Stimulated activated CD4-positive, alpha-beta T cell treated with anti-CD3 and anti-CD28 coated beads, TNF-alpha, amount 100 ng/mL, for 4 hours (primary cell): ENCODE results near the gene PBX3.
"Not testable (repeated sequence)": the region's sequence is repeated elsewhere in the genome, so short reads cannot be mapped to it uniquely, and the experiment has no call there.

ENCODE experiments used
- DNase-seq, 3 experiments: peaks; one replicate each; pipeline ENCODE4 v3.0.0-alpha.2; 2020; ENCODE audit warnings: low read depth in 3 of 3

Gene PBX3

DNA sequence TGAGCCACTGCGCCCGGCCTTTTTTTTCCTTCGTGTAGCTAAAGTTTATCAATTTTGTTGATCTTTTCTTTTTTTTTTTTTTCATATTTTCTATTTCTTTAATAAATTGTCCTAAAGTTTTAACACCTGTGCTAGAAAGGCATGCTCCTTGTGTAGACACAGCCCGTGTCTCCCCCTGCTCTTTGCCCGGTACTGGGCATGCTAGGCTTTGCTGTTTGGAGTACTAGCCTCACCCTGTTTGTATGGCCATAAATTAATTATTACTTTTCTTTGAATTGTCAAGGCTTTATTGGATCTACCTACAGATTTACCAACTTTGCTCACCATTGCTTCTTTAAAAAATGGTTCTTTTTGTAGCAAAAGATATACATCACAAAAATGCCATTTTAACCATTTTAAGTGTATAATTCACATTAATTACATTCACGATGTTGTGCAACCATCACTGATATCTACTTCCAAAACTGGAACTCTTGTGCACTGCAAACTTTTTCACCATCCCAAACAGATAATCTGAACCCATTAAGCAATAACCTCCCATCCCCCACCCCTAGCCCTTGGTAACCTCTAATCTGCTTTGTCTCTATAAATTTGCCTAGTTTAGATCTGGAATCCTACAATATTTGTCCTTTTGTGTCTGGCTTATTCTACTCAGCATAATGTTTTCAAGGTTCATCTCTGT, 31.5 kb downstream of the PBX3 start:
- not testable (repeated sequence) for DNase-seq

DNA sequence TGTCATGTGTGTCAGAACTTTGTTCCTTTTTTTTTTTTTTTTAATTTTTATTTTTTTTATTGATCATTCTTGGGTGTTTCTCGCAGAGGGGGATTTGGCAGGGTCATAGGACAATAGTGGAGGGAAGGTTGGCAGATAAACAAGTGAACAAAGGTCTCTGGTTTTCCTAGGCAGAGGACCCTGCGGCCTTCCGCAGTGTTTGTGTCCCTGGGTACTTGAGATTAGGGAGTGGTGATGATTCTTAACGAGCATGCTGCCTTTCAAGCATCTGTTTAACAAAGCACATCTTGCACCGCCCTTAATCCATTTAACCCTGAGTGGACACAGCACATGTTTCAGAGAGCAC, 32.0 kb downstream of the PBX3 start:
- not testable (repeated sequence) for DNase-seq

DNA sequence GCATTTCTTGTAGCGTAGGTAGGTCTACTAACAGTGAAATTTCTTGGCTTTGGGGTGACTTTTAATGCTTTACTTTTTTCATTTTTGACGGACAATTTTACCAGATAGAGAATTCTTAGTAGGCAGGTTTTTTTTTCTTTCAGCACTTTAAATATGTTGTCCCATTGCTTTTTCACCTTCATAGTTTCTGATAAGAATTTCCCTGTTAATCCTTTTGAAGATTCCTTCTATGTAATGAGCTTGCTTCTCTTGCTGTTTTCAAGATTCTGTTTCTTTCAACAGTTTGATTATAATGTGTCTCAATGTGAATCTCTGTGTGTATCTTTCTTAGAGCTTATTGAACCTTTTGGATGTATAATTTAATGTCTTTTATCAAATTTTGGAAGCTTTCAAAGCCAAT, 35.5 kb downstream of the PBX3 start:
- DNase-seq: no peak

DNA sequence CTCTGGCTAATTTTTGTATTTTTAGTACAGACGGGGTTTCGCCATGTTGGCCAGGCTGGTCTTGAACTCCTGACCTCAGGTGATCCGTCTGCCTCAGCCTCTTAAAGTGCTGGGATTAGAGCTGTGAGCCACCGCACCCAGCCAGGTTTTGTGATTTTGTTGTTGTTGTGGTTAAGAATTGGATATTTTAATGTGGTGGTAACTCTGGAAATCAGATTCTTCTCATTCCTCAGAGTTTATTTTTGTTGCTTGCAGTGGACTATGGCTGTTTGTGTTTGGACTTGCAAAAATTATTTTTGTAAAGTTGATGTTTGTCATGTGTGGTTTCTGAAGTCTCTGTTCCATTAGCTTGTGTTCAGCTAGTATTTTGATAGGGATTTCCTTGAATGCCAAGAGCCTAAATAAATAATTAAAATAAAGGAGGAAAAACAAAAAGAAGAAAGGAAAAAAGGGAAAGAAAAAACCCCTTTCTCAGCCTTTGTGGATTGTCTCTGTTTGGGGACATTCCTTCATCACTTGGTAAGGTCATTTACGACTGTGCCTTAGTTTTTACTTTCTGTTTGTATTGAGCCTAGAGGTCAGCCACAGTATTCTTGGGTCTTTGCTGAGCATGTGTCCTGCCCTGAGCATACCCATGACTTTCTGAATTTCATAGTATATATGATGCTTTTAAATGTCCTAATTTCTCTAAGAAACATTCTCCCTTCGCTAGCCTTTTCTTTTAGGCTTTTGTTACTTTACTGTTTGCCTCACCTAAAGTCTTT, 37.3 kb downstream of the PBX3 start:
- no peak for DNase-seq

DNA sequence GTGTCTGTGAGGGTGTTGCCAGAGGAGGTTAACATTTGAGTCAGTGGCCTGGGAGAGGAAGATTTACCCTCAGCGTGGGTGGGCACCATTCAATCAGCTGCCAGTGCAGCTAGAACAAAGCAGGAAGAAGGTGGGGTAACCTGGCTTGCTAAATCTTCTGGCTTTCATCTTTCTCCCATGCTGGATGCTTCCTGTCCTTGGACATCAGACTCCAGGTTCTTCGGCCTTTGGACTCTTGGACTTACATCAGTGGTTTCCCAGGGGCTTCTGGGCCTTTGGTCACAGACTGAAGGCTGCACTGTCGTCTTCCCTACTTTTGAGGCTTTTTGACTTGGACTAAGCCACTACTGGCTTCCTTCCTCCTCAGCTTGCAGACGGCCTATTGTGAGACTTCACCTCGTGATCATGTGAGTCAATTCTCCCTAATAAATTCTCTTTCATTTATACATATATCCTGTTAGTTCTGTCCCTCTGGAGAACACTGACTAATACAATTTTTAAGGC, 38.1 kb downstream of the PBX3 start:
- DNase-seq: no peak

DNA sequence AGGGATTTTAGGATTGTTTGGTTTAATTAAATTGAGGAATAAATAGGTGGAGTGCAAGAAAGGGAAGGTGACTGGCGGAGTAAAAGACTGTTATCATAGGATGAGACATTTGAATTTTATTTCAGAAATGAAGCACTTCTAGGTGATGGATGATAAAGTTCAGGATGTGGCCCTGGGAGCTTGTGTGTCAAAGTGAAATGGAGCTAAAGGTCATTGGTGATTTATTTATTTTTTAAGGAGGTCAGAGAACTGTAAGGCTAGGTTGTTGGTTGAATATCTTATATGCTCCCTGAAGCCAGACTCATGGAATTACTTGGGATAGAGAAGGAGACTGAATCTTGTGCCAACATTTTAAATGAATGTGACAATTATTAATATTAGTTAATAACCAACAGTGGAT, 40.5 kb downstream of the PBX3 start:
- no peak for DNase-seq

DNA sequence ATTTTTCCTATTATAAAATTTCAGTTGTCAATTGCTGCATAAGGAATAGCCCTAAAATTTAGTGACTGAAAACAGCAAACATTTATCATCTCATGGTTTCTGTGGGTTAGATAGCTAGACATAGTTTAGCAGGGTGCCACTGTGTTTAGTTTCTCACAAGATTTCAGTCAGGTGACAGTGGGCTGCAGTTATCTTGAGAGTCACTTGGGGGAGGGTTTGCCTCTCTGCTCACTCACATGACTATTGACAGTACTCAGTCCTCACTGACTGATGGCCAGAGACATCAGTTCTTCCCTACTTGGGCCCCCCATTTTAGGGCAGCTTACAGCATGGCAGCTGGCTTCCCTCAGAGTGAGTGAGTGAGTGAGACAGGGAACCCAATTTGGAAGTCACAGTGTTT, 42.0 kb downstream of the PBX3 start:
- no peak for DNase-seq

DNA sequence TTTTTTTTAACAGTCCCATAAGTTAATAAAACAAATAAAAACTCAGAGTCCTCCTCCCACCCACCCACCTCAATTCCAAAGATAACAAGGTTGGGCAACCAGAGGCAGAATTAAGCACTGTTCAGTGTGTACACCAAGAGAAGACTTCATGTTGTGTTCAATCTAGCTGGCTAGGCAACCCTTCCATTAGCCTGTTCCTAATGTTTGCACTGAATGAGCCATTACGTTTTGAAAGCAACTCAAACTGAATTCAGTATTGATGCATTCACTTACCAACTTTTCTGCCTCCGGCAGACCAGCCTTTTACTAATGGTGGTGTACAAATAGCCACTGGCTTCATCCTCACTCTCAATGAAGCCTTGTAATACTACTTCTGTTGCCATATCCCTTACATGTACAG, 47.5 kb downstream of the PBX3 start:
- DNase-seq: no peak

DNA sequence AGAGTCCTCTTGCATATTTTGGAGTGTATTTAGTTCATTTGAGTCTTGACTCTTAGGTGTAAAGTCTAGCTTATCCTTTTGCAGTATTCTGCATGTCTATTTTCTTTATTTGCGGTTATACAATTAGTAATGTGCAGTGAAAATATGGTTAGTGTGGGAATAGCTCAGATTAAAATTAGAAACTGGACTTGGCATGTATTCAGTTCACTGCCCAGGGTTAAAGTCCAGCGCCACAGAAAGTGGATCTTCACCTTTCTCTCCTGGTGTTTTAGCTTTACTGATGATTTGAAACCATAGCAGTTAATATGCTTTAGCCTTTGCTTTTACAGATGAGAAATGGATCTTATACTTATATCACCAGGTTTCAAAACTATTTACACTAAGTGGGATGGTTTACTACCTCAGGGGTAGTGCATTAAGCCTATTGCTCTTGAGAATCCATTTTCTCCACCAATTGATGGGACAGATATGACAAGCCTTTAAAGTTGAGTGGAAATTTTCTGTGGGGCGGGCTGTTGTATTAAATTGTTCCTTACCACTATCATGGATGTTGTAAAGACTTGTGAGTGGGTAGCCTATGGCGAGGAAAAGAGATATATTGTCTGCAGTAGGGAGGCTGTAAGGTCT, 48.9 kb downstream of the PBX3 start:
- no peak for DNase-seq

DNA sequence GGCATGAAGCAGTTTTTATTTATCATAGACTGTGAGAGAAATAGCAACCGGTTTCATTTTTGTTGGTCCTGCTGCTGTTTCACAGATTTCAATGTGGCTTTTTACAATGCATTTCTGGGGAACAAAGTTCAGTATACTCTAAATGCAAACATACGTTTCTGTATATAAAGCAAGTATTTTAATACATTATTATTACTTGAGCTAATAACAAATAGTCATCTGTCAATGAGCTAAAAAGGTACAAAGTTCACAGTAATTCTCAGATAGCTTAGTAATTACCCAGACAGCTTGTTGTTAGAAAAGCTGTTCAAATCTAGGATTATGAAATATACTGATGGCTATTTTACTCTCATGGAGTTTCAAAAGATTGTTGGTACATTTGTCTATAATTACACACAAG, 50.8 kb downstream of the PBX3 start:
- DNase-seq: no peak

DNA sequence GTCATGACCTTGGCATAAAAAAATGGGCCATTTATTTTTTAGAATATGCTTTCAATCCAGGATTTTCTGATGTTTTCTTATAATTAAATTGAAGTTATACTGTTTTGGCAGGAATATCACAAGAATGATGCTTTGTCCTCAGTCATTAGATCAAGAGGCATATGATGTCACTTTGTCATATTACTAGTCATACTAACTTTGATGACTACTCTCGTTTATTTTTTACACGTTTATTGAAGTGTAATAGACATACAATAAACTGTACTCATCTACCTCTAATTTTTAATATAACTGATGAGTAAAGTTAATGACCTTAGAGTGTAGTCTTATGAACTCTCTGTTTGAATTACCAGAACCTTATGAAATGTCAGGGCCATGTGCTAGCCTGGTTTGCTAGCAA, 56.4 kb downstream of the PBX3 start:
- DNase-seq: no peak

DNA sequence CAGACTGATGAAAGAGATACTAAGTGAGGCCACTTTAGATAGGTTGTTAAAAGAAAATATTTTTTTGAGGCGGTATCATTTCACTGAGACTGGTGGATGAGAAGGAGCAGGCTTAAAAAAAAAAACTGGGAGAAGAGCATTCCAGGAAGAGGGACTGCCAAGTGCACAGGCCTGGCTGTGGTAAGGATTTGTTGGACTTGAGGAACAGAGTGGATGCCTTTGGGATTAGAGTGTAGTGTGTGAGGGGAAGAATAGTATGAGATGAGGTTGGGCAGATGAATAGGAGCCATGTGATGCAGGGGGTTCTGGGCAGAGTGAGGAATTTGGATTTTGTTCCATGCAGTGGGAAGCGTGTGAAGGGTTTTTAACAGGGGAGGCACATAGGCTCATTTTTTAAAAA, 57.9 kb downstream of the PBX3 start:
- no peak for DNase-seq

DNA sequence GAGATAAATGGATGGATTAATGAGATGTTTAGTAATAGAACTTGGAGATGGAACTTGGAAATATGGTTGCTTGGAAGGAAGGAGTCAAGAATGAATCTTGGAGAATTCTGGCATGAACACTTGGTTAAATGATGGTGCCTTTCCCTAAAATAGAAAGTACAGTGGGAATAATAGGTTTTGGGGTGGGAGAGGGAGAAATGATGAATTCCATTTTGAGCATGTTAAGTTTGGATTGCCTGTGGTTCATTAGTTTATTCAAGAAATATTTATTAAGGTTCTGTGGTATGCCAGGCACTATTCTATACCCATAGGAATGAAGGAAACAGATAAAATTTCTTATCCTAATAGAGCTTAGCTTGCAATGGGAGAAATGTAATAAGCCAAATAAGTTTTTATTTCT, 58.4 kb downstream of the PBX3 start:
- no peak for DNase-seq

DNA sequence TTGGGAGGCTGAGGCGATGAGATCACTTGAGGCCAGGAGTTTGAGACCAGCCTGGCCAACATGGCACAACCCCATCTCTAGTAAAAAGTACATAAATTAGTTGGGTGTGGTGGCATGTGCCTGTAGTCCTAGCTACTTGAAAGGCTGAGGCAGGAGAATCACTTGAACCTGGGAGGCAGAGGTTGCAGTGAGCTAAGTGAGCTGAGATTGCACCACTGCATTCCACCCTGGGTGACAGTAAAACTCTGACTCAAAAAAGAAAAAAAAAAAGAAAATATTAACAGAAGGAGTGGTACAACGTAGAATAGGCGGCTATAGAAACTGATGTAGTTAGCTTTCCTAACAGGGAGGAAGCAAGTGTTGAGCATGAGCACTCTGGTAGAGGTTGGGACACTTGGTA, 59.9 kb downstream of the PBX3 start:
- no peak for DNase-seq

DNA sequence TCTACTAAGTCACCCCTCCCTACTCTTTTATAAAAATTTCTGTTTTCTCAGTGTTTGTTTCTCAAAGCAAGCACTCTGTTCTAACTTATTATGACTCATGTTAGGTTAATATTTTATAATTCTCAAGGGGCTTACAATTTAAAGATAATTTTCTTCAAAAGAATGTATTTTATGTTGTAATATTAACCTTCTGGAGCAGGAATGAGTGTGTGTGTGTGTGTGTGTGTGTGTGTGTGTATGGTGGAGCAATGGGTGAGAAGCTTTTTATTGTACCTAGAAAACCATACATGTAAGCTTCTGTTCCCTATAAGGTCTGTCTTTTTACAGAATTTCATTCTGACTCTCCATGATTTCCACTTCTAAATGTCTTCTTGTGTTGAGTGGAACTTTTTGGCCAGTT, 63.0 kb downstream of the PBX3 start:
- DNase-seq: no peak

DNA sequence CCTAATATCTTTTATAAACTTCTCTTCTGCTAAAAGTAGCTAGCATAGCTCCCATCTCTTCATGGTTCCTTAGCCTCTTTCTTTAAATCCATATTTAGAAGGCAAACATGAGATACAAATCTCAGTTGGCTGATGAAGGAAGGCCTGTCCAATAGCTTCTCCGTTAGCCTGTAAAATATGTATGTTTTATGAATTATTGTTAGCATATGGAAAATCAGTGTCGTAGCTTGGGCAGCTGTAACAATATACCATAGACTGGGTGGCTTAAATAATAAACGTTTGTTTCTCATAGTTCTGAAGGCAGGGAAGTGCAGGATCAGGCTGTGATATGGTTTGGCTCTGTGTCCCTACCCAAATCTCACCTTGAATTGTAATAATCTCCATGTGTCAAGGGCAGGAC, 63.8 kb downstream of the PBX3 start:
- DNase-seq: no peak

DNA sequence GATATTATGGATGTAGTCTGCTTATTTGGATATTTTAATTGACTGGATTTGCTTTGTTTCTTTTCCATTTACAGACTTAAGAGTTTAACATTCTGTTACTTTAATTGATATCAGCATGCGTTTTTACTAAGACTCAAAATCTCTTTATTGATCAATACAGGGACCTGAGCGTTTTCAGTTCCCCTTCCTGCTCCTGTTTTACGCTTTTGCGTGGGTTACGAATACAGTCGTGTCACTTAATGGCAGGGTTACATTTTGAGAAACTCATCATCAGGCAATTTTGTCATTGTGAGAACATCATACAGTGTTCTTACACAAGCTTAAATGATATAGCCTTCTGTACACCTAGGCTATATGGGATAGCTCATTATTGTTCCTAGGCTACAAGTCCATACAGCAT, 65.2 kb downstream of the PBX3 start:
- no peak for DNase-seq

DNA sequence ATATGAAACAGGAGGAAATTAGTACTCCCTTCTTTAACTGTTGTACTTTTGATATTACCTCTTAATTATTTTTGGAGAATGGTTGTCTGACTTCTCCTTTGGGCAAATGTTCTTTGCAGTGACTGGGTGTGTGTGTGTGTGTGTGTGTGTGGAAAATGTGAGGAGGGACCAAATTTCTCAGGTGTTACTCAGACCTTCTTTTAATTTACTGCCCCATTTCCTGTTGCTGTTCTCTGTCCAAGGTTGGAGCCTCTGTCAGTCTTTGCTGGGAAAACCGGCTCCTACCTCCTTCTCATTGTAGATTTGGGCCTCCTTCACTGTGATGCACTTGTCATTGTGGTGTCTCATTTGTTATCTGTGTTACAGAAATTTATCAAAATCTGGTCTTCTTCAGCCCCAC, 68.4 kb downstream of the PBX3 start:
- no peak for DNase-seq

DNA sequence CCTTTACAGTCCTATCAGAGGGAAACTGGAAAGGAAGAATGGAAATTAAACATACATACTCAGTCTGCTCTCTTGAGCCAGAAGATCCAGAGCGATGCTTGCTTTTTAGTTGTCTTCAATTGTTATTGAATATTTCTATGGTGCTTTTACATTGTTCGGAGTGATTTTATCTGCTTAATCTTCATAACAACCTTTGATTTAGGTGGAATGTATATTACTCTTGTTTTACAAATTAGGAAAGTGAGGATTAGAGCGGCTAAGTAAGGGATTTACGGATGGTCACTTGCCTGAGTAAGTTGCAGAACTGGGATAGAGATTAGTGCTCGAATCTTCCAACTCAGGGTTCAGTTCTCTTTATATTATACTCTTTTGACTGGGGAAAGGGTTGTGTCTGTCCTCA, 69.1 kb downstream of the PBX3 start:
- no peak for DNase-seq

DNA sequence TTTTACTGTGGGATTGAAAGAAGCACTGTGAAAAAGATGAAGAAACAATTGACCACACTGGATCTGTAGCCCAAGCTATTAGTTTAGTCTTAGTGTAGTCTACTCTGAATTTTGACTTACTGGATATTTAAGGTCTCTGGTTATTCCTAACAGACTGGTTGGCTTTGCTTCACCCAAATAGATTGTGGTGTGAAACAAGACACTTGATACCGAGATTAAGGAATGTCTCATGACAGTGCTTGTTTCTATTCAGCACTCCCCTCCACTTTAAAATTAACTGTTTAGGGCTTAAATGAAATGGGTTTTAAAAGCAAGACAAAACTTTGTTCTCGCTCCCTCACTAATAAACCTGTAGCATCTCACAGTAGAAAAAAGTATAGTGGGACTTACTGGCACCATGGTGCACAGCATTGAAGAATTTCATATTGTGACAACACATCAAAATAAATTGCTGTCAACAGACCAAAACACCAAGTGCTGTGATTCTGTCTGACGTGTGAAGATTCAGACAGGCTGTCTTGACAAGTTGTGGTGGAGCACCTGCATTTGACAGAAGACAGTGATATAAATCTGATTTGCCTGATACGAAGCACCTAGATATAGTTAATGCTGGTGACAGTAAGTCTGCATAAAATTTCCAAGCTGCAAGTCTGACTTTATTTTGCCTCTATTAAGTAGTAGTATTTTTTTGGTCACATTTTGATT, 73.1 kb downstream of the PBX3 start:
- DNase-seq: no peak

DNA sequence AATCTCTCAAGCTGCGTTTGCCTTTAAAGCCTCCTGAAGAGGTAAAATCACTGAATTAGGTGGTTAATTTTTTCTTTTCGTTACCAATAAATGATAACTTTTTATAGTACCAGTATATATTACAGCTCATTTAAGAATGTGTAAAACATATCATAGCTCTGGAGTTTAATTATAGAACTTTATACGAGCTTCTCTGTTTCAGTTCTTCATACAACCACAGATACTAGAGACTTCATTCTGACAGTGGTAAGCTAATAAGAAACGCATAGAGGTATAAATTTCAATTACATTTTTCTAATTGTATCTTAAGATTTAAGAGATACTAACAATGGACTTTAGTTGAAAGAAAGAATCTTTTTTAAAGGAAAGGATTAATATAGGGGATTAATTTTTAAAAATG, 73.9 kb downstream of the PBX3 start:
- DNase-seq: no peak

DNA sequence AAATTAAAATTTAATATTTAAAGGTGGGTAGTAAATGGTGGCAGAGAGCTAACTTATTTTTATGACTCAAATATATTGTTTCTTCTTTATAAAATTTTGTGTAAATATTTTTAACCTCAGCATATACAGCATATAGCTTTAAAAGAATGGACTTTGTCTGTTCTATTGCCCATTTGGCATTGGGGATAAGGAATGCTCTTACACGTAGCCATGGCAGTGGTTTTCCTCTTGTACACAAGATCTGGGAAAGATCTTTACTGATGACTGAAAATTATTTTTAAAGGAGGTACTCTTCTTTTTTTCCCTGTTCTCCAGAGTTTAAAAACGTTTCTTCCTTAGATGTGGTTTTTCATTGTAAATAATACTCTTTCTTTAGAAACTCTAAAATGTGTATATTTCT, 75.0 kb downstream of the PBX3 start:
- DNase-seq: no peak

DNA sequence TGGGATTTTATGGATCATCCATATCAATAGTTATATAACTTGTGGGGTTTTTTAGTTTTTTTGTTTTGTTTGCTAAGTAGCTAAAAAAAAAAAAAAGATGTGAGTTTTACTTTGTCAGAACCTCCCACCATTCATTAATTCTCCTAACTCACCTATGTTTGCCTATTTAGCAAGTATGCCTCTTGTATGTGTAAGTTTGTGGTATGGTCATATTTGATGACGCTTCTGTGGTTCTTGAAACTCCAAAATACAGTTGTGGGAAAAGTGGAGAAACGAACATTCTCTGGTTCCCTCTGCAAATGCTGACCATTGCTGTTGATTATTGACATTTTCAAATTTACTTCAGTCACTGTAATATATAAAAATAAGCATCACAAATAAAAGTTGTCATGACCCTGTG, 75.7 kb downstream of the PBX3 start:
- DNase-seq: no peak
